Endothelial cell of umbilical vein (primary cell): ENCODE results near the gene NLGN1. TPM values are rescaled to one million over a fixed set of nuclear protein-coding genes. Genes with fewer than 3 reads are reported as not detected.

ENCODE experiments used
- BruUV-seq: library from RNA; stranded (reverse); fragments of 400-500 nt; replicated peaks from 2 replicates; lab custom pipeline; 2021; lab: Mats Ljungman, UMichigan
- CTCF ChIA-PET: fragments of 300-600, 350-600 bp; sonication (Branson Sonifier 250); formaldehyde crosslinking; loops from one replicate; lab custom pipeline; 2021; ENCODE audit warnings: antibody characterized with exemption, inconsistent platforms; lab: Charles Lee
- POLR2A ChIA-PET: fragments of 300-600, 350-600 bp; sonication (Branson Sonifier 250); formaldehyde crosslinking; loops from one replicate; lab custom pipeline; 2021; ENCODE audit warnings: antibody characterized with exemption, inconsistent platforms; lab: Charles Lee
- DNase-seq: peaks from one replicate; pipeline ENCODE4 v3.0.0-alpha.2; 2011; ENCODE audit warnings: low read depth, low spot score
- FAIRE-seq: peaks from 2 replicates; lab custom pipeline; 2011; peaks lifted over from hg19 to GRCh38; lab: Jason Lieb, UNC
- H2AFZ ChIP-seq: 2 replicates; pipeline ENCODE4 v1.6.0; 2012; ENCODE audit warnings: low read depth, low read length, control low read depth, inconsistent platforms
- H3K27ac ChIP-seq: 2 replicates; pipeline ENCODE4 v1.5.1; 2011; ENCODE audit warnings: low read depth, mild to moderate bottlenecking, control low read depth, low read length, moderate library complexity; ENCODE audit not compliant: insufficient read depth
- H3K27me3 ChIP-seq, 2 experiments: 2 replicates each; pipeline versions ENCODE4 v1.6.0 to v1.6.1; 2011; ENCODE audit warnings: low read length in 2 of 2, mixed read lengths in 1 of 2; ENCODE audit not compliant: control insufficient read depth in 2 of 2, insufficient read depth in 2 of 2
- H3K36me3 ChIP-seq, 2 experiments: 2 replicates in 1 of 2; 3 replicates in 1 of 2; pipeline ENCODE4 v1.5.1; 2011; ENCODE audit warnings: low read length in 2 of 2, mild to moderate bottlenecking in 1 of 2, moderate library complexity in 1 of 2; ENCODE audit not compliant: control insufficient read depth in 2 of 2, insufficient read depth in 2 of 2; ENCODE audit errors: extremely low read depth in 1 of 2
- H3K4me1 ChIP-seq: 3 replicates; pipeline ENCODE4 v1.5.1; 2011; ENCODE audit warnings: mild to moderate bottlenecking, low read length; ENCODE audit not compliant: control insufficient read depth, insufficient read depth; ENCODE audit errors: extremely low read depth
- H3K4me2 ChIP-seq: 2 replicates; pipeline ENCODE4 v1.6.1; 2011; ENCODE audit warnings: low read length, control low read depth, mixed read lengths; ENCODE audit not compliant: insufficient read depth
- H3K4me3 ChIP-seq, 3 experiments: fragments of 200-600 bp in 1 of 3; sonication (generic), shearing (Covaris generic) in 1 of 3; replicated peaks in 1 of 3; 2 replicates each; pipeline ENCODE4 v1.5.1; 2011 to 2016; ENCODE audit warnings: control low read depth in 3 of 3, low read length in 3 of 3, mild to moderate bottlenecking in 2 of 3, inconsistent platforms in 1 of 3, low read depth in 1 of 3, moderate library complexity in 1 of 3; ENCODE audit not compliant: insufficient read depth in 1 of 3
- H3K79me2 ChIP-seq: 2 replicates; pipeline ENCODE4 v1.6.0; 2012; ENCODE audit warnings: low read length, inconsistent platforms; ENCODE audit not compliant: control insufficient read depth, insufficient read depth
- H3K9ac ChIP-seq: replicated peaks from 2 replicates; pipeline ENCODE3; 2011; ENCODE audit warnings: low read length, control low read depth; ENCODE audit not compliant: insufficient read depth; ENCODE audit errors: extremely low read depth
- H3K9me1 ChIP-seq: replicated peaks from 3 replicates; pipeline ENCODE4 v1.6.0; 2011; ENCODE audit warnings: mild to moderate bottlenecking, low read length; ENCODE audit not compliant: control insufficient read depth, insufficient read depth; ENCODE audit errors: extremely low read depth
- H3K9me3 ChIP-seq: replicated peaks from 2 replicates; pipeline ENCODE4 v1.5.1; 2012; ENCODE audit warnings: low read length, inconsistent platforms; ENCODE audit not compliant: control insufficient read depth, insufficient read depth
- H4K20me1 ChIP-seq: replicated peaks from 2 replicates; pipeline ENCODE3; 2011; ENCODE audit warnings: mild to moderate bottlenecking, low read length; ENCODE audit not compliant: control insufficient read depth, insufficient read depth; ENCODE audit errors: extremely low read depth
- EZH2 ChIP-seq: IDR thresholded peaks from 2 replicates; pipeline ENCODE4 v1.6.1; 2012; ENCODE audit warnings: borderline replicate concordance, low read depth, mild to moderate bottlenecking, moderate library complexity, low read length, inconsistent platforms; ENCODE audit not compliant: severe bottlenecking
- FOS ChIP-seq: IDR thresholded peaks from 2 replicates; pipeline ENCODE4 v1.6.1; 2011; ENCODE audit warnings: mild to moderate bottlenecking, low read length, moderate library complexity, borderline replicate concordance; ENCODE audit not compliant: insufficient read depth
- GATA2 ChIP-seq: IDR thresholded peaks from 2 replicates; pipeline ENCODE4 v1.7.0; 2011; ENCODE audit warnings: low read depth, mild to moderate bottlenecking, moderate library complexity, mixed read lengths, low read length; ENCODE audit not compliant: insufficient read length, insufficient read depth
- JUN ChIP-seq: IDR thresholded peaks from 2 replicates; pipeline ENCODE4 v1.6.1; 2011; ENCODE audit warnings: borderline replicate concordance, low read depth; ENCODE audit not compliant: insufficient read length, insufficient read depth
- MYC ChIP-seq: IDR thresholded peaks from one replicate; pipeline ENCODE4 v1.6.1; 2011; ENCODE audit warnings: mild to moderate bottlenecking, low read depth, low read length
- POLR2A ChIP-seq: IDR thresholded peaks from 2 replicates; pipeline ENCODE4 v1.6.1; 2012; ENCODE audit warnings: low read depth, mild to moderate bottlenecking, control low read depth, low read length
- POLR2AphosphoS5 ChIP-seq: IDR thresholded peaks from 2 replicates; pipeline ENCODE4 v1.6.1; 2012; ENCODE audit warnings: low read depth, mild to moderate bottlenecking, control low read depth, low read length, moderate library complexity; ENCODE audit not compliant: insufficient read depth
- dilution Hi-C: fragments of 300-500 bp; cut with MboI; formaldehyde crosslinking; loops from one replicate; pipeline ENCODE4 v1.15.0; 2019; ENCODE audit warnings: low sequenced_read_pairs; ENCODE audit not compliant: extremely low pct_ligation_motif_present
- intact Hi-C: fragments of 100-400 bp; cut with micrococcal nuclease; formaldehyde crosslinking; loops from one replicate; pipeline ENCODE4 v1.10.0; 2022
- polyA plus RNA-seq, 4 experiments: library from polyadenylated mRNA; depleted of rRNA in 3 of 4; stranded (reverse) in 3 of 4; unstranded in 1 of 4; fragments of >200 nt; gene quantifications; 2 replicates each; pipeline versions ENCODE4 v1.2.1 to v1.2.3, GENCODE V29; 2011 to 2012; ENCODE audit warnings: missing spikeins in 1 of 4
- total RNA-seq: library from RNA; stranded (reverse); gene quantifications from 2 replicates; pipeline ENCODE4 v1.2.3, GENCODE V29; 2021
- TF ChIP-seq, protein P1 (sequence below): IDR thresholded peaks from 2 replicates; pipeline ENCODE4 v1.6.1; 2011; ENCODE audit not compliant: insufficient read depth, insufficient read length
- TF ChIP-seq, protein P2 (sequence below), 2 donors: IDR thresholded peaks; 1 replicate in 1 of 2; 2 replicates in 1 of 2; pipeline ENCODE4 v1.5.1; 2011; ENCODE audit warnings: low read length in 2 of 2, mild to moderate bottlenecking in 2 of 2, moderate library complexity in 2 of 2, control low read depth in 1 of 2, inconsistent platforms in 1 of 2, low read depth in 1 of 2; ENCODE audit not compliant: insufficient read depth in 1 of 2; ENCODE audit errors: extremely low read depth in 1 of 2

NLGN1 gene
- total and polyA plus RNA-seq, 2 donors (not counting 3 experiments of a cell fraction or from before 2014, with no cell fraction given), result 7.9 to 16.3 TPM

DNA sequence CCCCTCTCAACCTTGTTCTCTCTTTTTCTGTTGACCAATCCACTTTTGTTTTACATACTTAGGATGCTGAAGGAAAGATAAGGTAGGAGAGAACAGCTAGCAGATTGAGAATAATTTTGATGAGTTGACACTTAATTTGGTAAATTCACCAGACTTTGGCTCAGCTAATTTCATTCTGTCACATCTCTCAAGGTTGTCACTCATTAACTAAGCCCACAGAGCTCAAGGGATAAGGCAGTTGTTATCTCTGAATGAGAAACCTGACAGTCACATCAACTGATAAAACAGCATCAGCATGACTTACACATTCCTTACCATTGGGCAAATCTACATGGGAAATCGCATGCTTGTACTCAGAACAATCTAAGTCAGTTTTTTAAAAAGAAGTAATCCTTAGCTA is 591.4 kb downstream of the NLGN1 start:
- dilution Hi-C loops (no loop called here), intact Hi-C loops (no loop called here)
- no TSS peak for BruUV-seq
- H3K79me2 ChIP-seq, result no peaks in the 10 kb centered on the region
- FAIRE-seq (no peak), DNase-seq (no peak)
- H3K9ac ChIP-seq, result no peak overlapping the region
- no peak overlapping the region for H2AFZ ChIP-seq
- H3K4me1 ChIP-seq, result no peaks in the 10 kb centered on the region
- no peaks in the 10 kb centered on the region for H3K9me1 ChIP-seq
- no peaks in the 10 kb centered on the region for H4K20me1 ChIP-seq
- ChIA-PET POLR2A (no interaction called here), CTCF (interaction anchor here (1.0 to 1.3 kb wide), 2 partner anchors 13 to 257 kb away, joined by 3 to 5 read pairs; no protein-coding TSS in a partner anchor)
- H3K27ac ChIP-seq, result no peak overlapping the region
- H3K9me3 ChIP-seq, result no peaks in the 10 kb centered on the region
- TF ChIP-seq JUN, result no peak
- no peak for TF ChIP-seq GATA2
- TF ChIP-seq MYC, result no peak
- no peak for TF ChIP-seq FOS
- TF ChIP-seq EZH2, result no peak
- no peak overlapping the region for H3K4me3 ChIP-seq
- H3K4me2 ChIP-seq, result no peak overlapping the region
- no peaks in the 10 kb centered on the region for H3K36me3 ChIP-seq
- H3K27me3 ChIP-seq, result no peaks in the 10 kb centered on the region

DNA sequence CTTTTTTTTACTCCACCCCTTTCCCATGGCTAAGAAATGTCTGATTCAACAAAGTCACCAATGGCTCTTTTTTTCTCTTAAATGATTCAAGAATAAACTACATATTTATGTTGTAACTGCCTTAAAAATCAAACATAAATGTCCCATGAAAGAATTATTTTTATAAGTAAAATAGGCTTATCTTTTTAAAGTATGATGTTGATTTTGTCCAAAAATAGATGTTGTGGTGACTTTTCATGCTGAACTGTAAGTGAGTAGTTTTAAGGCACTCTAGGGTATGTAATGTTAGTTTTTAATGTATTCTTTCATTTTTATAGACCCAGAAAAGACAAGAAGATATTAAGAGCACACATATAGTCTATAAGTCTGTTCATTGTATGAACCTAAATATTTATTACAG is 594.9 kb downstream of the NLGN1 start:
- no peak overlapping the region for H3K9ac ChIP-seq
- no peaks in the 10 kb centered on the region for H3K79me2 ChIP-seq
- no peaks in the 10 kb centered on the region for H3K4me1 ChIP-seq
- H3K4me3 ChIP-seq, result no peak overlapping the region
- no peaks in the 10 kb centered on the region for H4K20me1 ChIP-seq
- FAIRE-seq (no peak), DNase-seq (no peak)
- H3K9me3 ChIP-seq, result no peaks in the 10 kb centered on the region
- no TSS peak for BruUV-seq
- POLR2A ChIA-PET, result no interaction called here
- H2AFZ ChIP-seq, result no peak overlapping the region
- dilution Hi-C loops (no loop called here), intact Hi-C loops (loop anchor here (2.0 to 5.0 kb wide), 2 partner anchors 260 to 595 kb away; partner anchors contain the start of gene NLGN1)
- no peak overlapping the region for H3K27ac ChIP-seq
- H3K36me3 ChIP-seq, result no peaks in the 10 kb centered on the region
- no peaks in the 10 kb centered on the region for H3K27me3 ChIP-seq
- TF ChIP-seq GATA2, result no peak
- no peak for TF ChIP-seq MYC
- TF ChIP-seq FOS, result no peak
- TF ChIP-seq, protein P1, sequence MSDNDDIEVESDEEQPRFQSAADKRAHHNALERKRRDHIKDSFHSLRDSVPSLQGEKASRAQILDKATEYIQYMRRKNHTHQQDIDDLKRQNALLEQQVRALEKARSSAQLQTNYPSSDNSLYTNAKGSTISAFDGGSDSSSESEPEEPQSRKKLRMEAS, result no peak
- TF ChIP-seq, protein P2, sequence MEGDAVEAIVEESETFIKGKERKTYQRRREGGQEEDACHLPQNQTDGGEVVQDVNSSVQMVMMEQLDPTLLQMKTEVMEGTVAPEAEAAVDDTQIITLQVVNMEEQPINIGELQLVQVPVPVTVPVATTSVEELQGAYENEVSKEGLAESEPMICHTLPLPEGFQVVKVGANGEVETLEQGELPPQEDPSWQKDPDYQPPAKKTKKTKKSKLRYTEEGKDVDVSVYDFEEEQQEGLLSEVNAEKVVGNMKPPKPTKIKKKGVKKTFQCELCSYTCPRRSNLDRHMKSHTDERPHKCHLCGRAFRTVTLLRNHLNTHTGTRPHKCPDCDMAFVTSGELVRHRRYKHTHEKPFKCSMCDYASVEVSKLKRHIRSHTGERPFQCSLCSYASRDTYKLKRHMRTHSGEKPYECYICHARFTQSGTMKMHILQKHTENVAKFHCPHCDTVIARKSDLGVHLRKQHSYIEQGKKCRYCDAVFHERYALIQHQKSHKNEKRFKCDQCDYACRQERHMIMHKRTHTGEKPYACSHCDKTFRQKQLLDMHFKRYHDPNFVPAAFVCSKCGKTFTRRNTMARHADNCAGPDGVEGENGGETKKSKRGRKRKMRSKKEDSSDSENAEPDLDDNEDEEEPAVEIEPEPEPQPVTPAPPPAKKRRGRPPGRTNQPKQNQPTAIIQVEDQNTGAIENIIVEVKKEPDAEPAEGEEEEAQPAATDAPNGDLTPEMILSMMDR (IDR thresholded peaks at IDR 0.05; ENCODE audit: extremely low read depth in 1 of 2, insufficient read depth in 1 of 2, low read depth in 1 of 2, low read length in 2 of 2), result no peak
- no peak for TF ChIP-seq EZH2
- TF ChIP-seq JUN, result no peak
- TF ChIP-seq POLR2AphosphoS5, result no peak
- no peak for TF ChIP-seq POLR2A
- no peak overlapping the region for H3K4me2 ChIP-seq
- CTCF ChIA-PET, result no interaction called here
- no peaks in the 10 kb centered on the region for H3K9me1 ChIP-seq
